Measurements from ENCODE around the gene BRD9.

BRD9 gene

DNA sequence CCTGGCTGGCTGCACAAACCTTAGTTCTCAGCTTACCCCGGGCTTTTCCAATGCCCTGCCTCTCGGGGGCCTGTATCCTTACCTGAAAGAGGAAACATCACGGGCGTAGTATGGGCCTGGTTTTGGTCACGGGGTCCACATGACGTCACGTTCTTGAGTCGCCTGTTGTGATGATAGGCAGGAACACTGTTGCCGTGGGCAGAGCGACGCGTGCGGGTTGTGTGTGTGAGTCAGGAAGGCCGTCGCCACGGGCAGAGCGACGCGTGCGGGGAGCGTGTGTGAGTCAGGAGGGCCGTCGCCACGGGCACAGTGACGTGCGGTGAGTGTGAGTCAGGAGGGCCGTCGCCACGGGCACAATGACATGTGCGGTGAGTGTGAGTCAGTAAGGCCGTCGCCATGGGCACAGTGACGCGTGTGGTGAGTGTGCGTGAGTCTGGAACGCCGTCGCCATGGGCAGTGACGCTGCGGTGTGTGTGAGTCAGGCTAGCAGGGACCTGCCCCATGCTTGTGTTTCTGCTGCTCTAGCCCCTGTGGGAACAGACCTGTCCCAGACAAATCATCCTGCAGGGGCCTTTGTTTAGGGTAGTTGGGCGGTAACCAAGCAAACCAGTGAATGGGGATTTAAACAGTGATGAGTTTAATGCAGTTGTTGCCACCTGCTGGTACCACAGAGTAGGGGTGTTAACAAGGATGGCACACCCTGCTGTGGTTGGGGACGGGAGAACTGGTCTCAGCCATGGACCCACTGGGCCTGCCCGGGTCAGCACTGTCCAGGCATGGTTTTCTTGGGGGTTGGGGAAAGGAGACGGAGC is 19.9 kb upstream of the BRD9 start:
- H3K4me3 ChIP-seq (ENCODE audit: low read depth, low read length), result no peak overlapping the region
- TF ChIP-seq, protein P1, sequence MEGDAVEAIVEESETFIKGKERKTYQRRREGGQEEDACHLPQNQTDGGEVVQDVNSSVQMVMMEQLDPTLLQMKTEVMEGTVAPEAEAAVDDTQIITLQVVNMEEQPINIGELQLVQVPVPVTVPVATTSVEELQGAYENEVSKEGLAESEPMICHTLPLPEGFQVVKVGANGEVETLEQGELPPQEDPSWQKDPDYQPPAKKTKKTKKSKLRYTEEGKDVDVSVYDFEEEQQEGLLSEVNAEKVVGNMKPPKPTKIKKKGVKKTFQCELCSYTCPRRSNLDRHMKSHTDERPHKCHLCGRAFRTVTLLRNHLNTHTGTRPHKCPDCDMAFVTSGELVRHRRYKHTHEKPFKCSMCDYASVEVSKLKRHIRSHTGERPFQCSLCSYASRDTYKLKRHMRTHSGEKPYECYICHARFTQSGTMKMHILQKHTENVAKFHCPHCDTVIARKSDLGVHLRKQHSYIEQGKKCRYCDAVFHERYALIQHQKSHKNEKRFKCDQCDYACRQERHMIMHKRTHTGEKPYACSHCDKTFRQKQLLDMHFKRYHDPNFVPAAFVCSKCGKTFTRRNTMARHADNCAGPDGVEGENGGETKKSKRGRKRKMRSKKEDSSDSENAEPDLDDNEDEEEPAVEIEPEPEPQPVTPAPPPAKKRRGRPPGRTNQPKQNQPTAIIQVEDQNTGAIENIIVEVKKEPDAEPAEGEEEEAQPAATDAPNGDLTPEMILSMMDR (IDR thresholded peaks at IDR 0.05; ENCODE audit: borderline replicate concordance, insufficient read depth, low read depth, low read length), result no peak

- H3K4me3 ChIP-seq (ENCODE audit: low read depth, low read length), result no peak overlapping the region
- TF ChIP-seq, protein P1 (IDR thresholded peaks at IDR 0.05; ENCODE audit: borderline replicate concordance, insufficient read depth, low read depth, low read length), result no peak
These were observed 19.0 kb upstream of the BRD9 start for GRCh38 chr5:911601-912000.

DNA sequence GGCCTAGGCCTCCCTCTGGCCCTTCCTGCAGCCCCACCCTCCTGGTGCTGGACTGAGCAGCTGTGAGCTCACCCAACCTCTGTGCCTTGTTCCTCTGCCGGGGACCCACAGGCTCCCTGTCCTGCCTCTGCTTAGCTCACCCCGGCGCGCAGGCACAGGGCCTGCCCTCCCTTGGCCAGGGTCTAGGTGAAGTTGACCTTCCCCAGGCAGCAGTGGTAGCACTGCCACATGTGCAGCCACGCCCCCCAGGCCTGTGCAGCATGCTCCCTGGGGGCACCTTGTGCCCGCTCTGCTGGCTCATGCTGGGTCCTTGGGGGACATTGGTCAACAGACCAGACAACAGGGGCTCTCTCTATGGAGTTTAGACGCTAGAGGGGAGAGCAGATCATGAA is 18.2 kb upstream of the BRD9 start:
- no peak overlapping the region for H3K4me3 ChIP-seq (ENCODE audit: low read depth, low read length)
- TF ChIP-seq, protein P1 (IDR thresholded peaks at IDR 0.05; ENCODE audit: borderline replicate concordance, insufficient read depth, low read depth, low read length), result no peak

DNA sequence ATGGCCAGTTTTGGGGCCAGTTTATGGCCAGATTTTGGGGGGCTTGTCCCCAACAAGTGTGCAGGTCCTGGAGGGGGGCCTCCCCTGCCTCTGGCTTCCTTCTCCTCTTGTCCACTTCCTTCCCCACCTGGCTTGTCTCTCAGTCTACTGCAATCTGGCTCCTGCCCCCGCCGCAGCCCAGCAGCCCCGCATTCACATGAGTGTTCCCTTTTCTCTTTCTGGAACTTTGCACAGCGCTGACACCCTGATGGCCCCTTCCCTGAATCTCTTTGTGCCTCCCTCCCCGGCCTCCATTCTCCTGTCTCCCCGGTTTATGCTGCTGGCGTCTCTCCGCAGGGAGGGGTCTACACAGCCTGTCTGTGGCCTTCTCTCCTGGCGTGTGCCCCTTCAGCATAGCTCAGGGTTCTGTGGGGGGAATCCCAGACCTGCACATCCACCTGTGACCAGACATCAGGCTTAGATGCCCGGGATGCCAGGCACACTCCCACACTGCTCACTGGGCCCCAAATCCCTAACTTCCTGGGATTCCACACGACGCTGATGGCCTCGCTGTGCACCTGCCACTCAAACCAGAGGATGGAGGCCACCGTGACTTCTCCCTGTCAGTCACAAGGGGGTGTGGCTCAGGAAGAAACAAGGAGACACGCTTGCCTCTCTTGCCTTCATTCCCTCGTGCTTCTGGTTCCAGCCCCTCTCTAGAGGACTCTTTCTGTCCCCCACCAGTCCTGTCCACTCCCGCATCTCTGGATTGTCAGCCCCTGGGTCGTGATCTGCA is 17.6 kb upstream of the BRD9 start:
- H3K4me3 ChIP-seq (ENCODE audit: low read depth, low read length), result no peak overlapping the region
- TF ChIP-seq, protein P1 (IDR thresholded peaks at IDR 0.05; ENCODE audit: borderline replicate concordance, insufficient read depth, low read depth, low read length), result no peak

- TF ChIP-seq, protein P1 (IDR thresholded peaks at IDR 0.05; ENCODE audit: borderline replicate concordance, insufficient read depth, low read depth, low read length), result no peak
- H3K4me3 ChIP-seq (ENCODE audit: low read depth, low read length), result no peak overlapping the region
These were observed 16.5 kb upstream of the BRD9 start for GRCh38 chr5:909086-909485.

DNA sequence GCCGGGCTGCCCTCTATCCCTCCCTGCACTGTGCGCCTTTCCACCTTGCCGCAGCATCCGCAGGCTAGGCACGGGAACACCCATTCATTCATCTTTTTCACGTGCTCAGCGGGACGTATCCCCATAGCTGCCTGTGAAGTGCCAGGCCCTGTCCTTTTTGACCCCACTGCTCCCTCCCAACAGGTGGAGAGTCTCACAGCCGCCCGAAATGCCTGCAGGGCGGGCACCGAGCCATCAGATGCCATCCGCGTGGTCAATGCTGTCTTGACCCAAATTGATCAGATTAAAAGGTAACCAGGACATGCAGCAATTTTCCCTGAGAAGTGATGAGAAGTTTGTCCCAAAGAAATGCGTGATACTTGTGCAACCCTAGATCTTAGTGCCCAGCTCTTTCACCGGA is 15.6 kb upstream of the BRD9 start:
- H3K4me3 ChIP-seq (ENCODE audit: low read depth, low read length), result no peak overlapping the region
- TF ChIP-seq, protein P1 (IDR thresholded peaks at IDR 0.05; ENCODE audit: borderline replicate concordance, insufficient read depth, low read depth, low read length), result no peak

All from GM12875 (cell line).